Stimulated activated CD4-positive, alpha-beta T cell treated with anti-CD3 and anti-CD28 coated beads, Interleukin-15, amount 100 ng/mL, for 1 hour (primary cell): ENCODE data around the gene GRAMD4.

Source experiments
- DNase-seq, 2 donors: peaks; one replicate each; pipeline ENCODE4 v3.0.0-alpha.2; 2020; ENCODE audit warnings: low read depth in 1 of 2, low spot score in 1 of 2

Gene GRAMD4

GRCh38 chr22:46582281-46582933, 37.8 kb upstream of the GRAMD4 start:
- DNase-seq, result no peak

DNA sequence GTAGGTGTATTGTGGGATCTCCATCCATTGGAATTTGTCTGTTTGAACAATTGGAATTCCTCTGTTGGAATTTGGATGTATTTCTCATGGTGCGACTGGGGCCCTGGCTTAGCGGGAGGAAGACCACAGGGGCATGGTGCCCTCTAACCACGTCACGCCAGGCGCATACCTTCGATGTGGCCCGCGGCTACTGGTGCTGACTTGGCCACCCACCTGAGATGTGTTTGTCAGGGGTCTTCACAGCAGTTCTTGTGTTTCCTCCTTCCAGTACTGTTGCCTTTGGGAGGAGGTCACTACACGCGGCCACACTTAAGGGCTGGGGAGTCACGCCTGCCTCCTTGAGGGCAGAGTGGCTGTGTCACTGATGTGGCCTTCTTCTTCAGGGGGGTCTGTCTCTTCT, 36.6 kb upstream of the GRAMD4 start:
- DNase-seq, result no peak

- DNase-seq, result no peak
Observed at GRCh38 chr22:46584081-46584921, 35.9 kb upstream of the GRAMD4 start.

DNA sequence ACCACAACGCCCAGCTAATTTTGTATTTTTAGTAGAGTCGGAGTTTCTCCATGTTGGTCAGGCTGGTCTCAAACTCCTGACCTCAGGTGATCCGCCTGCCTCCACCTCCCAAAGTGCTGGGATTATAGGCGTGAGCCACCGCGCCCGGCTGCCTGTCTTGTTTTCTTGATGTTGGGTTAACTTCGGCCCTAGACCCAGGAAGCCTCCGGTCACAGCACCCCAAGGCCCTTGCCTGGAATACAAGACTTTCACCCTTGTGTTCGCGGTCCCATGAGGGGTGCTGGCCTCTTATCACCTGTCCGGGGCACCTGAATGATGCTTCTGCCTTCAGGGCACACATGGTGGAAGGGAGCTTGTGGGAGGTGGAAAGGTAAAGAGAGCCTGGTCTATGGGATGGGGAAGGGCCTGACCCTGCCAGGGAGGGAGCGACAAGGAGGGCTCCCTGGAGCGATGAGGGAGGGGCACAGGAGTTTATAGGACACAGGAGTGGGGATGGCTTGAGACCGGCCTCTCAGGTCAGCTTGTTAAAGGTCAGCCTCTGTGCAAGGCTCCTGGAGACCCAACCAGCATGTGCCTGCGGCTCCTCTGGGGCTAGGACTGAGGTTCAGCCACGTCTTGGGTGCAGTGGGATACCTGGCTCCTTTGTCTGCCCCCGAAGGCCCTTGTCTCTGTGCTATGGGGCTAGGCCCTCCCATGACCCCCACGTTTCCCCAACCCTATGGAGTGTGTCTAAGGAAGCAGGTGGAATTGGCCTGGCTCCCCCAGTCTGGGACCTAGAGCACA, 34.7 kb upstream of the GRAMD4 start:
- no peak for DNase-seq

DNA sequence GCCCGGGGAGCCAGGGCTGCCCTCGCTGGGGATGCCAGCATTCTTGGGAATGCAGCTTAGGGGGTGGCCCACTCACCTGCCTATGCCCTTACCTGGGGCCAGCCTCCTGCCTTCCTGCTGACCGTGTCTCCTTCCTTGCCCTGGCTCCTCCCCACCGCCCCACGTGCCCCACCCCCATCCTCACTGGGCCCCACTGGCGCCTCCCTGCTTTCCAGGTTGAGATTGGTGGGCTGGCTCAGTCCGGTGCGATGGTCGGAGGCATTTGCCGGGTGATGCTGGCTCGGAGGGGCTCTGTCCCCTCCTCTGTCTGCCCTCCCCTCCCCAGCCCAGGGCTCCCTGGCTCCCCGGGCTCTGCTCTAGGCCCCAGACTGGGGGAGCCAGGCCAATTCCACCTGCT, 34.1 kb upstream of the GRAMD4 start:
- no peak for DNase-seq

GRCh38 chr22:46586531-46587011, 33.6 kb upstream of the GRAMD4 start:
- DNase-seq, result no peak

DNA sequence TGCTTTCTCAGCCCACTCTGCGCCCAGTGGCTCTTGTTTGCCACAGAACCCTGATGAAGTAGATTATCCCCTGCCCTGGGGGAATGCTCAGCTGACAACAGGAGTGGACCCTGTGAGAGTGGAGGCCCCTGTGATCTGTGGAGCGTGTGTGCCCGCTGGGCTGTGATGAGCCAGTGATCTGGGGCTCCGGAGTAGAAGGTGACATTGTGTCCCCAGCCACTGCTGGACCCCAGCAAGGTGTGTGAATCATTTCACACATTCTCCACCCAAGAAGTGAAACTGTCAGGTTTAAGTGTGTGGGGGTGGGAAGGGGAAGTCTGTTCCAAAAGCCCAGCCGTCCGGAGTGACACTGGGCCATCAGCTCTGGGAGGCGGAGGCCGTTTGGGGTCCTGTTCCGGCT, 33.1 kb upstream of the GRAMD4 start:
- DNase-seq, result no peak

GRCh38 chr22:46587492-46588278, 32.5 kb upstream of the GRAMD4 start:
- DNase-seq, result no peak

GRCh38 chr22:46588279-46589140, 31.7 kb upstream of the GRAMD4 start:
- no peak for DNase-seq

GRCh38 chr22:46589141-46589748, 30.9 kb upstream of the GRAMD4 start:
- no peak for DNase-seq

DNA sequence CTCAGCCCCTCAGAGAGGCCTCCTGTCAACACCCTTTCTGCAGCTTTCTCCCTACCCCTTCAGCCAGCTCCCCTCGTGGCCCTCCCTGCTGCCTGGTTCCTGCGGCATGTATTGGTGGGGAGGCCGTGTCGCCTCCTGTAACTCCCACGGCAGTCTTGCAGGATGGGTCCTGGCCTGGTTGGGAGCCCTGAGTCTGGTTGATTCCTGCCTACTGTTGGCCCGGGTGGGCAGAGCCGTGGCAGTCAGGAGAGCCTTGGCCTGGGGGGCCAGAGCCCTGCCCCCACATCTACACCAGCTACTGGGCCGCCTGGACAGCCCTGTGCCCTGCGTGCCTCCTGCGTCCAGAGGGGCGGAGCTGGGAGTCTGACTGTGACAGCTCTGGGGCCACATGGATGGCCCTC, 30.3 kb upstream of the GRAMD4 start:
- no peak for DNase-seq

- no peak for DNase-seq
Observed at GRCh38 chr22:46590334-46590733, 29.9 kb upstream of the GRAMD4 start.

DNA sequence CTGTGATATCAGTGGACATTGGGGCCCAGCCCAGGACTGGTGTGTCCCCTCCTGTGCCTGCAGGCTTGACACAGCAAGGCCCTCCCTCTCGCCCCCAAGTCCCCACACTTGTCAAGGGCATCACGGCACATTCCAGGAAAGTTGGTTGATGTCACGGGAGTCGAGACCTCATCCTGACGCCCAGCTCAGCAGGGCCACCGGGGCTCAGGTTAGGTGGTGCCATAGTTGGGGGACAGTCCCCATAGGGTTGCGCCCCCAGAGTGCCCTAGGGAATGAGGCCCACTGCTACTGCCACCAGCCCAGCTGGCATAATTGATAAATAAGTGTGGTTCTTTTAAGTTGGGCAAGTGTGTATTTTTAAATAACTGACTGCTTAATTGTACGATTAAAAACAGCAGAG, 28.3 kb upstream of the GRAMD4 start:
- no peak for DNase-seq

DNA sequence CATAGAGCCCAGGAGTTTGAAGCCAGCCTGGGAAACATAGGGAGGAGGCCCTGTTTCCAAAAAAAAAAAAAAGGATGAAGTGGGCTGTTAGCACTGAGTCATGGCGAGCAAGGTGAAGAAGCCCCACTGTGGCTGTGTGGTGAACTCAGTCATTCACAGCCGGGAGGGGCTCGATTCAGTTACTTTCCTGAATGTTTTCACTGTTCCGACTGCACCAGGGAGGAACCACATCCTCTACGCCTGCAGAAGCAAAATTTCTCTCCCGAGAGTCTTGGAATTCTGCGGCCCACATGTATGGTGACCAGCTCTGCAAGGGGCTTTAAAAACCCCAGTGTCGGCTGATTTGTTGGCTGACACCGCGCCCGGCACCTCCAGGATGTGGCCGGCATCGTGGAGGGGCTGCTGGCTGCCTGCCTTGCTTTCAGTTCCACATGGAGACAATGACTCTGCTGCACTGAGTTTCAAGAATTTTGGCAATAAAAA, 27.8 kb upstream of the GRAMD4 start:
- no peak for DNase-seq

GRCh38 chr22:46593211-46593681, 26.9 kb upstream of the GRAMD4 start:
- DNase-seq, result no peak

DNA sequence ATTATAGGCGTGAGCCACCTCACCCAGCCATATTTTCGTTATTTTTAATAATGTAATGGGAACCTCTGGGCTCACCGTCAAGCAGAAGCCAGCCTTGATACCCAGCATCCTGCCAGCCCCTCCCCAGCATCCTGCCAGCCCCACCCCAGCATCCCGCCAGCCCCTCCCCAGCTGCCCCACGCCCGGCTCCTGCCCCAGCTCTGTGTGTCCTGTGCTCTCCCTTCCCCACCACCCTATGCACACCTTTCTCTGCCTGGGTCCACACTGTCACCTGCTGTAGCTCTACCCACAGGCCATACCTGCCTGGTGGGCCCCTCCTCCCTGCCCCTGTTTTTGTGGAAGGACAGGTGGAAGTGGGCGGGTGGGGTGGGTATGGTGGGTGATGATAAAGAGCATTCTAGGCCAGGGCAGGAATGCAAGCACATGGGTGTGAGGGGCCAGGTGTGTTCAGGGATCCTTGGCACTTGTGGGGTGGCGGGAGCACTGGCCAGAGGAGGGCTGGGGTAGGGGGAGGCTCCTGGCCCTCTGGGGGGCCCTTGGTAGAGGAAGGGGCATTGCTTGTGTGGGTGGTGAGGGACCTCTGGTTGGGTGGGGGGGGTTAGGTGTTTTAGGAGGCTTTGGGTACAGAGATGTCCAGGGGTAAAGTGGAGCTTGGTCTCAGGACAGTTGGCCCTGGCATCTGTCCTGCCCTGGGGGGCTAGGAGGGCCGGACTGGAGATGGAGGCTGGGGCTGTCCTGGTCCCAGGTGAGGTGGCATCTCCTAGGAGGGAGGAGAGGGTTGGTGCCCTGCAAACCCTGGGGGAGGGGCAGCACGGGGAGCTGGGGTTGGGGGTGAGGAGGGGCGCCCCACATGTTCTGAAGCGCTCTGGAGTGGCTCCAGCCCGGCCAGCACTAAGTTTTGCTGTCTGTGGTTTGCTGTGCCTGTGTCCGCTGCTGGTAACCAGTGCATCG, 25.9 kb upstream of the GRAMD4 start:
- no peak for DNase-seq

DNA sequence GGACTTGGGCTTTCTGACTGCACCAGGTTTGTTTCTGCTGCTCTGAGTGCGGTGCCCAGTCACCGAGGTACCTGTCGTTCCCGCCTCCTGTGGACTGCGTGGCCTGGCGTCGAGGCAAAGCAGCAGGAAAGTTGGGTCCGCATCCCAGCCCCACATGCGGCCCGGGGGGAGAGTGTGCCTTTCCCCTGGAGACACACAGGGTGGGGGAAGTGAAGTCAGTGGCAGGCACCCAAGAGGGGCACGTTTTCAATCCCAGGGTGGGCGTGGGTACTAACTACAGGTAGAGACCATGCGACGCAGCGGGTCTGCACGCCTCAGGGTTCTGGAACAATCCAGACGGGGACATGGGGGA, 25.3 kb upstream of the GRAMD4 start:
- DNase-seq, result no peak

GRCh38 chr22:46595545-46595944, 24.6 kb upstream of the GRAMD4 start:
- DNase-seq, result no peak
